Kidney (tissue), 14 donors: ENCODE results near the gene GABRB1. TPM values are rescaled to one million over a fixed set of nuclear protein-coding genes. Genes with fewer than 3 reads are reported as not detected.

ENCODE experiments used
- DNase-seq, 5 donors: peaks; one replicate each; pipeline ENCODE4 v3.0.0-alpha.2; 2013 to 2020
- FAIRE-seq: peaks from 2 replicates; lab custom pipeline; 2012; peaks lifted over from hg19 to GRCh38; lab: Jason Lieb, UNC
- H3K27ac ChIP-seq, 2 donors: one replicate each; pipeline ENCODE4 v1.7.0; 2013; ENCODE audit warnings: low read depth in 2 of 2, low read length in 2 of 2, inconsistent platforms in 1 of 2
- H3K27me3 ChIP-seq: one replicate; pipeline ENCODE4 v1.7.1; 2013; ENCODE audit warnings: low read length, inconsistent platforms; ENCODE audit not compliant: control insufficient read depth, insufficient read depth
- H3K36me3 ChIP-seq, 3 donors: one replicate each; pipeline versions ENCODE4 v1.7.0 to v1.7.1; 2013; ENCODE audit warnings: low read length in 3 of 3, control low read depth in 1 of 3, inconsistent platforms in 1 of 3; ENCODE audit not compliant: insufficient read depth in 3 of 3, control insufficient read depth in 2 of 3
- H3K4me1 ChIP-seq, 3 donors: one replicate each; pipeline versions ENCODE4 v1.7.0 to v1.7.1; 2013; ENCODE audit warnings: low read length in 3 of 3, inconsistent platforms in 1 of 3, low read depth in 1 of 3; ENCODE audit not compliant: control insufficient read depth in 2 of 3, insufficient read depth in 2 of 3
- H3K4me3 ChIP-seq, 3 donors: one replicate each; pipeline versions ENCODE4 v1.7.0 to v1.8.1; 2013; ENCODE audit warnings: low read length in 3 of 3, control low read depth in 1 of 3, inconsistent platforms in 1 of 3
- H3K9ac ChIP-seq, 3 donors: one replicate each; pipeline versions ENCODE4 v1.7.0 to v1.7.1; 2013; ENCODE audit warnings: low read length in 3 of 3, control low read depth in 1 of 3, inconsistent platforms in 1 of 3
- H3K9me3 ChIP-seq, 3 donors: one replicate each; pipeline versions ENCODE4 v1.7.0 to v1.7.1; 2013; ENCODE audit warnings: low read length in 3 of 3, control low read depth in 1 of 3, inconsistent platforms in 1 of 3; ENCODE audit not compliant: control insufficient read depth in 2 of 3, insufficient read depth in 1 of 3
- intact Hi-C: fragments of 100-400 bp; cut with DNase I; formaldehyde crosslinking; loops from one replicate; pipeline ENCODE4 v1.11.1; 2022
- polyA plus RNA-seq: library from polyadenylated mRNA; stranded (reverse); fragments of 350-450 nt; fragmentation: Illumina TruSeq; extraction: RNeasy Lipid Tissue Mini Kit (QIAGEN cat#74804); gene quantifications from one replicate; pipeline ENCODE4 v1.2.3, GENCODE V29; 2014; ENCODE audit warnings: low read depth, low replicate concordance; ENCODE audit not compliant: insufficient read depth
- total RNA-seq: library from RNA; stranded (reverse); fragmentation: NEBNext Ultra II Directional; extraction: Animal tissue kit (Norgen Biotek cat#: 25700); gene quantifications from one replicate; pipeline ENCODE4 v1.2.1, GENCODE V29; 2021
- TF ChIP-seq, protein P1 (sequence below): IDR thresholded peaks from 3 replicates; pipeline ENCODE4 v1.5.1; 2012; ENCODE audit warnings: mild to moderate bottlenecking, moderate library complexity, borderline replicate concordance; ENCODE audit not compliant: insufficient read depth; ENCODE audit errors: extremely low read depth
- donor health status: control.
- donor health status: control.
- donor health status: control.
- donor health status: control.
- donor health status: control.
- donor health status: DM: yes; HTN: yes; CAD: no.
- donor health status: Normal renal cell carcinoma (clear cell type).

The GABRB1 gene
- total and polyA plus RNA-seq, 2 donors from 2014 or later = 0.79 to 0.82 TPM

DNA sequence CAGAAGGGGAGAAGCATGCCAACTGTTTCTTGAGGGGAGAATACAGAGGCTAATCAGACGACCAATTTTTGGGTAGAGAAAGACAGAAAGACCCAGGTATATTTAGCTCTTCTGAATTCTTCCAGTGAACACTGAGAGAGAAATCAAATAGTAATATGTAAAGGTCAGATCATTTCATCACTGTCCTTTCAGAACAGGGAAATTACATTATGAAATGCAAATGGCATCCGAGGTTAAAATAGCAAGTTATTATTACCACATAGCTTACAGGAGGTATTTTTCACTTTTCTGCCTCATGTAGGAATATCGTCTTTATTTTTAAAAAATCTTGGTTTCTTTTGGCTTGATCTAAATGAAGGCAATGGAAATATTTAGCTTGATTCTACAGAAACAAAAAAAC is 18.0 kb downstream of the GABRB1 start:
- H3K9ac ChIP-seq = no peak overlapping the region
- FAIRE-seq (no peak), DNase-seq (no peak)
- no peaks in the 10 kb centered on the region for H3K27me3 ChIP-seq
- TF ChIP-seq, protein P1, sequence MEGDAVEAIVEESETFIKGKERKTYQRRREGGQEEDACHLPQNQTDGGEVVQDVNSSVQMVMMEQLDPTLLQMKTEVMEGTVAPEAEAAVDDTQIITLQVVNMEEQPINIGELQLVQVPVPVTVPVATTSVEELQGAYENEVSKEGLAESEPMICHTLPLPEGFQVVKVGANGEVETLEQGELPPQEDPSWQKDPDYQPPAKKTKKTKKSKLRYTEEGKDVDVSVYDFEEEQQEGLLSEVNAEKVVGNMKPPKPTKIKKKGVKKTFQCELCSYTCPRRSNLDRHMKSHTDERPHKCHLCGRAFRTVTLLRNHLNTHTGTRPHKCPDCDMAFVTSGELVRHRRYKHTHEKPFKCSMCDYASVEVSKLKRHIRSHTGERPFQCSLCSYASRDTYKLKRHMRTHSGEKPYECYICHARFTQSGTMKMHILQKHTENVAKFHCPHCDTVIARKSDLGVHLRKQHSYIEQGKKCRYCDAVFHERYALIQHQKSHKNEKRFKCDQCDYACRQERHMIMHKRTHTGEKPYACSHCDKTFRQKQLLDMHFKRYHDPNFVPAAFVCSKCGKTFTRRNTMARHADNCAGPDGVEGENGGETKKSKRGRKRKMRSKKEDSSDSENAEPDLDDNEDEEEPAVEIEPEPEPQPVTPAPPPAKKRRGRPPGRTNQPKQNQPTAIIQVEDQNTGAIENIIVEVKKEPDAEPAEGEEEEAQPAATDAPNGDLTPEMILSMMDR = no peak
- no peaks in the 10 kb centered on the region for H3K36me3 ChIP-seq
- no peaks in the 10 kb centered on the region for H3K4me1 ChIP-seq
- no peak overlapping the region for H3K27ac ChIP-seq
- H3K9me3 ChIP-seq = no peaks in the 10 kb centered on the region
- no peak overlapping the region for H3K4me3 ChIP-seq
- intact Hi-C loops = no loop called here

GRCh38 chr4:47050761-47051725 is 19.7 kb downstream of the GABRB1 start:
- no peak for FAIRE-seq
- DNase-seq = peak in 2 of 5 donors; percentile 61 to 71

GRCh38 chr4:47053485-47053884 is 22.1 kb downstream of the GABRB1 start:
- H3K9ac ChIP-seq = no peak overlapping the region
- no peak for DNase-seq
- no peaks in the 10 kb centered on the region for H3K4me1 ChIP-seq
- TF ChIP-seq, protein P1 = no peak
- no peak overlapping the region for H3K27ac ChIP-seq
- H3K27me3 ChIP-seq = no peaks in the 10 kb centered on the region
- no peaks in the 10 kb centered on the region for H3K36me3 ChIP-seq
- no peaks in the 10 kb centered on the region for H3K9me3 ChIP-seq
- FAIRE-seq = no peak
- H3K4me3 ChIP-seq = no peak overlapping the region
- intact Hi-C loops = no loop called here

More at GRCh38 chr4:47050761-47051725, 19.7 kb downstream of the GABRB1 start:
- no peaks in the 10 kb centered on the region for H3K36me3 ChIP-seq
- H3K4me1 ChIP-seq = no peaks in the 10 kb centered on the region
- TF ChIP-seq, protein P1 = no peak
- H3K4me3 ChIP-seq = no peak overlapping the region
- intact Hi-C loops = no loop called here
- no peak overlapping the region for H3K27ac ChIP-seq
- H3K27me3 ChIP-seq = no peaks in the 10 kb centered on the region
- H3K9me3 ChIP-seq = no peaks in the 10 kb centered on the region
- H3K9ac ChIP-seq = no peak overlapping the region
